Epithelial cell of alveolus of lung (primary cell): ENCODE data around the gene KRT74. TPM values are rescaled to one million over a fixed set of nuclear protein-coding genes. Genes with fewer than 3 reads are reported as not detected.

ENCODE experiments used
- total RNA-seq: library from RNA; depleted of rRNA; stranded (reverse); fragments of >200 nt; gene quantifications from 2 replicates; pipeline ENCODE4 v1.2.1, GENCODE V29; 2015

The KRT74 gene
- total RNA-seq, result not detected in 2 replicates

GRCh38 chr12:52573743-52574142 is at the start of gene KRT74:
Gene KRT74 (minus strand): TSS chr12:52573843. CDS start chr12:52573777, 66 bp downstream.

GRCh38 chr12:52618216-52618615 is 44.6 kb upstream of the KRT74 start, which contains the start of gene KRT73:
Gene KRT73 (minus strand): TSS chr12:52618559. CDS start chr12:52618524, 35 bp downstream.

GRCh38 chr12:52600941-52601481 is 27.4 kb upstream of the KRT74 start, which contains the start of gene KRT72:
Gene KRT72 (minus strand): TSS chr12:52601463. CDS start chr12:52601452, 11 bp downstream.

GRCh38 chr12:52552681-52553195 is 20.9 kb downstream of the KRT74 start, which contains the start of gene KRT71:
Gene KRT71 (minus strand): TSS chr12:52553145. CDS start chr12:52553077, 68 bp downstream.

GRCh38 chr12:52519826-52520662 is 53.6 kb downstream of the KRT74 start, which contains the start of gene KRT5:
Gene KRT5 (minus strand): TSS chr12:52520394. CDS start chr12:52520296, 98 bp downstream.

Other genes with a start within 250 kb of the KRT74 start
- not detected in 2 replicates for gene KRT85, start 206.4 kb downstream of the KRT74 start, total RNA-seq
- not detected in 2 replicates for gene KRT84, start 188.2 kb downstream of the KRT74 start, total RNA-seq
- not detected in 2 replicates for gene KRT82, start 167.5 kb downstream of the KRT74 start, total RNA-seq
- gene KRT75, start 139.5 kb downstream of the KRT74 start, total RNA-seq, result not detected in 2 replicates
- gene KRT6B, start 121.7 kb downstream of the KRT74 start, total RNA-seq, result 1.0 TPM in 1 of 2 replicates, not detected in the other
- not detected in 2 replicates for gene KRT6C, start 100.0 kb downstream of the KRT74 start, total RNA-seq
- gene KRT6A, start 80.6 kb downstream of the KRT74 start, total RNA-seq, result 3.2 and 20.6 TPM in 2 replicates
- 2.0 and 4.1 TPM in 2 replicates for gene KRT5, start 53.4 kb downstream of the KRT74 start, total RNA-seq
- gene KRT71, start 20.7 kb downstream of the KRT74 start, total RNA-seq, result not detected in 2 replicates
- not detected in 2 replicates for gene KRT72, start 27.6 kb upstream of the KRT74 start, total RNA-seq
- gene KRT73, start 44.7 kb upstream of the KRT74 start, total RNA-seq, result not detected in 2 replicates
- not detected in 2 replicates for gene KRT2, start 78.4 kb upstream of the KRT74 start, total RNA-seq
- gene KRT1, start 106.6 kb upstream of the KRT74 start, total RNA-seq, result not detected in 2 replicates
- not detected in 2 replicates for gene KRT77, start 129.7 kb upstream of the KRT74 start, total RNA-seq
- not detected in 2 replicates for gene KRT76, start 203.5 kb upstream of the KRT74 start, total RNA-seq
- not detected in 2 replicates for gene KRT3, start 222.3 kb upstream of the KRT74 start, total RNA-seq
- gene KRT4, start 240.3 kb upstream of the KRT74 start, total RNA-seq, result not detected in 2 replicates